ENCODE data around the gene GEMIN4. TPM values are rescaled to one million over a fixed set of nuclear protein-coding genes. Genes with fewer than 3 reads are reported as not detected.

The GEMIN4 gene
- total and polyA plus RNA-seq, 2 of the 4 experiments (the other 2 are of a cell fraction): 16.5 to 20.4 TPM

GRCh38 chr17:697682-698081 is 54.4 kb downstream of the GEMIN4 start:
- Histone ChIP-seq H3K36me3 (ENCODE audit: control insufficient read depth, insufficient read depth, low read length) (peaks cover 19% of the 10 kb centered on the region), H2BK120ac (ENCODE audit: low read depth, low read length) (no peak overlapping the region), H3K56ac (ENCODE audit: extremely low read depth, insufficient read depth, low read length) (no peak overlapping the region), H3K23ac (ENCODE audit: low read depth, low read length) (no peak overlapping the region), H4K5ac (ENCODE audit: low read depth, low read length) (no peak overlapping the region; the same call in 1 of the 2 replicates), H3K9me3 (ENCODE audit: control insufficient read depth, insufficient read depth, low read length) (no peaks in the 10 kb centered on the region), H3K4me3 (ENCODE audit: insufficient read depth, low read depth, low read length) (no peak overlapping the region), H3K9me1 (ENCODE audit: insufficient read depth, low read length) (peaks cover 11% of the 10 kb centered on the region), H3K27me3 (ENCODE audit: control insufficient read depth, insufficient read depth, low read length) (no peaks in the 10 kb centered on the region), H2AK9ac (replicated peaks; ENCODE audit: low read depth, low read length, poor library complexity) (no peak overlapping the region), H4K91ac (ENCODE audit: insufficient read depth, low read depth, low read length) (peak overlapping the region; percentile 13), H3K4me1 (ENCODE audit: control insufficient read depth, insufficient read depth, low read length) (peaks cover 16% of the 10 kb centered on the region), H3K9ac (ENCODE audit: low read depth, low read length) (no peak overlapping the region), H2BK5ac (ENCODE audit: low read depth, low read length, poor library complexity, severe bottlenecking) (peak overlapping the region; percentile 2), H3K4ac (ENCODE audit: low read depth, low read length) (peak overlapping the region; percentile 54; the same call in 1 of the 2 replicates), H3K4me2 (ENCODE audit: low read depth, low read length) (no peak overlapping the region), H2AK5ac (ENCODE audit: low read depth, low read length) (peak overlapping the region; percentile 49), H3K79me1 (ENCODE audit: low read depth in 1 of 2, low read length in 2 of 2) (peaks cover 21 to 44% of the 10 kb centered on the region in 2 experiments), H4K8ac (ENCODE audit: low read depth in 2 of 2, low read length in 2 of 2) (0 out of 4 replicates have a peak overlapping the region, but pooled peaks of 1 of the 2 experiments have one; percentile 14), H2AFZ (replicated peaks; ENCODE audit: low read length, poor library complexity) (no peak overlapping the region), H4K20me1 (ENCODE audit: insufficient read depth, low read length) (peaks cover 9% of the 10 kb centered on the region), H3K18ac (ENCODE audit: low read depth, low read length) (no peak overlapping the region; the same call in 1 of the 2 replicates), H2BK20ac (ENCODE audit: low read depth, low read length) (no peak overlapping the region), H3K14ac (replicated peaks; ENCODE audit: low read depth, low read length) (0 out of 2 replicates have a peak overlapping the region, but pooled peaks have one; percentile 7), H2BK15ac (ENCODE audit: low read depth, low read length) (0 out of 3 replicates have a peak overlapping the region, but pooled peaks have one; percentile 42), H3K27ac (ENCODE audit: insufficient read depth, low read length) (no peak overlapping the region)
- no TSS peak for BruUV-seq (replicated peaks)
- POLR2A ChIA-PET (ENCODE audit: unreplicated experiment): no interaction called here
- 100% methylated on average over 1 of the region's 8 CpGs; no CpG with 5 or more reads in 1 of the 2 experiments for WGBS, 2 experiments (ENCODE audit: extremely low coverage in 2 of 2, insufficient read length in 1 of 2)
- CTCF ChIA-PET: interaction anchor here (0.8 to 1.7 kb wide), 3 partner anchors 32 to 285 kb away, joined by 3 to 6 read pairs (median 4); no protein-coding TSS in a partner anchor
- TF ChIP-seq RAD21 (IDR thresholded peaks at IDR 0.05; ENCODE audit: low read length) (no peak), NFE2L2 (IDR thresholded peaks at IDR 0.05; ENCODE audit: low read depth, low read length) (no peak), USF2 (IDR thresholded peaks at IDR 0.05; ENCODE audit: low read depth, low read length) (no peak), POLR2A (IDR thresholded peaks at IDR 0.05; ENCODE audit: low read depth, low read length) (no peak), FOS (IDR thresholded peaks at IDR 0.05; ENCODE audit: low read depth, low read length) (no peak), MXI1 (IDR thresholded peaks at IDR 0.05; ENCODE audit: borderline replicate concordance, low read depth, low read length) (no peak), CTCF (conservative IDR thresholded peaks at IDR 0.05; ENCODE audit: low read depth, low read length) (no peak), MAFK (IDR thresholded peaks at IDR 0.05; ENCODE audit: low read depth, low read length) (no peak), RFX5 (IDR thresholded peaks at IDR 0.05; ENCODE audit: low read depth, low read length) (no peak), CHD1 (IDR thresholded peaks at IDR 0.05; ENCODE audit: low read depth, low read length) (no peak), MAZ (IDR thresholded peaks at IDR 0.05; ENCODE audit: borderline replicate concordance, low read depth, low read length) (no peak), CEBPB (IDR thresholded peaks at IDR 0.05; ENCODE audit: low read depth, low read length) (no peak), RCOR1 (IDR thresholded peaks at IDR 0.05; ENCODE audit: insufficient replicate concordance, low read length) (no peak), SMC3 (IDR thresholded peaks at IDR 0.05; ENCODE audit: low read depth, low read length) (no peak), ELK1 (IDR thresholded peaks at IDR 0.05; ENCODE audit: borderline replicate concordance, low read depth, low read length) (no peak), BHLHE40 (IDR thresholded peaks at IDR 0.05; ENCODE audit: low read depth, low read length) (no peak)
- intact Hi-C loops (cut with micrococcal nuclease) (no loop called here), in situ Hi-C loops (cut with MboI; ENCODE audit: low sequenced_read_pairs) (no loop called here), dilution Hi-C loops (cut with HindIII; ENCODE audit: low sequenced_read_pairs, unreplicated experiment) (no loop called here)
- ATAC-seq (ENCODE audit: low read depth): no peak
- no peak for DNase-seq

Data from IMR-90 (cell line).